ENCODE measurements around the gene WDR59.
A peak's percentile ranks its signal among the peaks of the same experiment; 100 is the strongest.

The WDR59 gene

GRCh38 chr16:74841904-74842303, 143.0 kb downstream of the WDR59 start:
- no peak for ATAC-seq (ENCODE audit: low read depth)
- no peaks in the 10 kb centered on the region for H3K27me3 ChIP-seq (ENCODE audit: insufficient read depth, poor library complexity, severe bottlenecking)

GRCh38 chr16:74841469-74841868, 143.5 kb downstream of the WDR59 start:
- TF ChIP-seq CTCF (IDR thresholded peaks at IDR 0.05; ENCODE audit: poor library complexity, severe bottlenecking) = no peak
- no peak for DNase-seq (ENCODE audit: low spot score)
- H3K27ac ChIP-seq (ENCODE audit: poor library complexity, severe bottlenecking) = no peak overlapping the region
- peaks cover 14% of the 10 kb centered on the region for H3K4me1 ChIP-seq (ENCODE audit: insufficient read depth, poor library complexity, severe bottlenecking)
- H3K9me3 ChIP-seq (ENCODE audit: severe bottlenecking) = no peaks in the 10 kb centered on the region
- no peak for ATAC-seq (ENCODE audit: low read depth)
- H3K4me3 ChIP-seq (ENCODE audit: severe bottlenecking) = no peak overlapping the region
- H3K27me3 ChIP-seq (ENCODE audit: insufficient read depth, poor library complexity, severe bottlenecking) = no peaks in the 10 kb centered on the region
- no peaks in the 10 kb centered on the region for H3K36me3 ChIP-seq (ENCODE audit: low read depth)

More at GRCh38 chr16:74841904-74842303, 143.0 kb downstream of the WDR59 start:
- no peak overlapping the region for H3K27ac ChIP-seq (ENCODE audit: poor library complexity, severe bottlenecking)
- H3K4me1 ChIP-seq (ENCODE audit: insufficient read depth, poor library complexity, severe bottlenecking) = peaks cover 14% of the 10 kb centered on the region
- no peak for TF ChIP-seq CTCF (IDR thresholded peaks at IDR 0.05; ENCODE audit: poor library complexity, severe bottlenecking)
- no peaks in the 10 kb centered on the region for H3K9me3 ChIP-seq (ENCODE audit: severe bottlenecking)
- no peak overlapping the region for H3K4me3 ChIP-seq (ENCODE audit: severe bottlenecking)
- DNase-seq (ENCODE audit: low spot score) = no peak
- H3K36me3 ChIP-seq (ENCODE audit: low read depth) = no peaks in the 10 kb centered on the region

- H3K4me1 ChIP-seq (ENCODE audit: insufficient read depth, poor library complexity, severe bottlenecking) = peaks cover 4% of the 10 kb centered on the region
- TF ChIP-seq CTCF (IDR thresholded peaks at IDR 0.05; ENCODE audit: poor library complexity, severe bottlenecking) = no peak
- no peaks in the 10 kb centered on the region for H3K9me3 ChIP-seq (ENCODE audit: severe bottlenecking)
- ATAC-seq (ENCODE audit: low read depth) = peak; percentile 29; the same call in 1 of the 3 replicates
- no peak overlapping the region for H3K4me3 ChIP-seq (ENCODE audit: severe bottlenecking)
- no peak for DNase-seq (ENCODE audit: low spot score)
- H3K36me3 ChIP-seq (ENCODE audit: low read depth) = no peaks in the 10 kb centered on the region
- H3K27me3 ChIP-seq (ENCODE audit: insufficient read depth, poor library complexity, severe bottlenecking) = no peaks in the 10 kb centered on the region
- H3K27ac ChIP-seq (ENCODE audit: poor library complexity, severe bottlenecking) = no peak overlapping the region
Measured at GRCh38 chr16:74837056-74837455, 147.9 kb downstream of the WDR59 start.

- Histone ChIP-seq H3K4me3 (ENCODE audit: severe bottlenecking) (no peak overlapping the region), H3K27ac (ENCODE audit: poor library complexity, severe bottlenecking) (no peak overlapping the region), H3K36me3 (ENCODE audit: low read depth) (no peaks in the 10 kb centered on the region), H3K9me3 (ENCODE audit: severe bottlenecking) (no peaks in the 10 kb centered on the region), H3K4me1 (ENCODE audit: insufficient read depth, poor library complexity, severe bottlenecking) (peaks cover 4% of the 10 kb centered on the region), H3K27me3 (ENCODE audit: insufficient read depth, poor library complexity, severe bottlenecking) (no peaks in the 10 kb centered on the region)
- no peak for DNase-seq (ENCODE audit: low spot score)
- no peak for TF ChIP-seq CTCF (IDR thresholded peaks at IDR 0.05; ENCODE audit: poor library complexity, severe bottlenecking)
- no peak for ATAC-seq (ENCODE audit: low read depth)
Measured at GRCh38 chr16:74836111-74836671, 148.7 kb downstream of the WDR59 start.

- no peak overlapping the region for H3K4me3 ChIP-seq (ENCODE audit: severe bottlenecking)
- no peaks in the 10 kb centered on the region for H3K36me3 ChIP-seq (ENCODE audit: low read depth)
- no peak for TF ChIP-seq CTCF (IDR thresholded peaks at IDR 0.05; ENCODE audit: poor library complexity, severe bottlenecking)
- peaks cover under 1% of the 10 kb centered on the region for H3K4me1 ChIP-seq (ENCODE audit: insufficient read depth, poor library complexity, severe bottlenecking)
- no peaks in the 10 kb centered on the region for H3K9me3 ChIP-seq (ENCODE audit: severe bottlenecking)
- peaks cover 4% of the 10 kb centered on the region for H3K27me3 ChIP-seq (ENCODE audit: insufficient read depth, poor library complexity, severe bottlenecking)
- DNase-seq (ENCODE audit: low spot score) (no peak), ATAC-seq (ENCODE audit: low read depth) (no peak)
- no peak overlapping the region for H3K27ac ChIP-seq (ENCODE audit: poor library complexity, severe bottlenecking)
Measured at GRCh38 chr16:74832228-74832627, 152.7 kb downstream of the WDR59 start.
